ENCODE data around the gene ARFGAP3. TPM values are rescaled to one million over a fixed set of nuclear protein-coding genes. Genes with fewer than 3 reads are reported as not detected.

The ARFGAP3 gene
- total and polyA plus RNA-seq, 2 experiments from 2014 or later: 14.8 to 19.1 TPM

DNA sequence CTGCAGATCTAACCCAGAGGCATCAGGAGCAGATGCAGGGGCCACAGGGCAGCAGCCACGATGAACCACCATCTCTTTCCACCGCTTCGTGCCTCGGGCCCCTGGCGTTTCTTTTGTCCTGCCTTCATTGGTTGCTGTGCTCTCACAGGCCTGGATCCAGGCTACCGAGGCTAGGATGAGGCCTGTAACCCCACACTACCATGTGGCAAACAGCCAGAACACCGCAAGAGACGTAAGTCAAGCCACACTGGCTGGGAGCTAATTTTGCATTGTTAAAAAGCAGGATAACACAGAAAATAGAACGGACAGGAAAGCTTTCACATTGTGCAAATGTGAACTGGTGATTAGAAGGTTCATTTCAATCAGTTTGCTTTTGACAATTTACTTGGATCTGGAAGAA is 15.7 kb upstream of the ARFGAP3 start (continued):
- TF ChIP-seq, protein P1, sequence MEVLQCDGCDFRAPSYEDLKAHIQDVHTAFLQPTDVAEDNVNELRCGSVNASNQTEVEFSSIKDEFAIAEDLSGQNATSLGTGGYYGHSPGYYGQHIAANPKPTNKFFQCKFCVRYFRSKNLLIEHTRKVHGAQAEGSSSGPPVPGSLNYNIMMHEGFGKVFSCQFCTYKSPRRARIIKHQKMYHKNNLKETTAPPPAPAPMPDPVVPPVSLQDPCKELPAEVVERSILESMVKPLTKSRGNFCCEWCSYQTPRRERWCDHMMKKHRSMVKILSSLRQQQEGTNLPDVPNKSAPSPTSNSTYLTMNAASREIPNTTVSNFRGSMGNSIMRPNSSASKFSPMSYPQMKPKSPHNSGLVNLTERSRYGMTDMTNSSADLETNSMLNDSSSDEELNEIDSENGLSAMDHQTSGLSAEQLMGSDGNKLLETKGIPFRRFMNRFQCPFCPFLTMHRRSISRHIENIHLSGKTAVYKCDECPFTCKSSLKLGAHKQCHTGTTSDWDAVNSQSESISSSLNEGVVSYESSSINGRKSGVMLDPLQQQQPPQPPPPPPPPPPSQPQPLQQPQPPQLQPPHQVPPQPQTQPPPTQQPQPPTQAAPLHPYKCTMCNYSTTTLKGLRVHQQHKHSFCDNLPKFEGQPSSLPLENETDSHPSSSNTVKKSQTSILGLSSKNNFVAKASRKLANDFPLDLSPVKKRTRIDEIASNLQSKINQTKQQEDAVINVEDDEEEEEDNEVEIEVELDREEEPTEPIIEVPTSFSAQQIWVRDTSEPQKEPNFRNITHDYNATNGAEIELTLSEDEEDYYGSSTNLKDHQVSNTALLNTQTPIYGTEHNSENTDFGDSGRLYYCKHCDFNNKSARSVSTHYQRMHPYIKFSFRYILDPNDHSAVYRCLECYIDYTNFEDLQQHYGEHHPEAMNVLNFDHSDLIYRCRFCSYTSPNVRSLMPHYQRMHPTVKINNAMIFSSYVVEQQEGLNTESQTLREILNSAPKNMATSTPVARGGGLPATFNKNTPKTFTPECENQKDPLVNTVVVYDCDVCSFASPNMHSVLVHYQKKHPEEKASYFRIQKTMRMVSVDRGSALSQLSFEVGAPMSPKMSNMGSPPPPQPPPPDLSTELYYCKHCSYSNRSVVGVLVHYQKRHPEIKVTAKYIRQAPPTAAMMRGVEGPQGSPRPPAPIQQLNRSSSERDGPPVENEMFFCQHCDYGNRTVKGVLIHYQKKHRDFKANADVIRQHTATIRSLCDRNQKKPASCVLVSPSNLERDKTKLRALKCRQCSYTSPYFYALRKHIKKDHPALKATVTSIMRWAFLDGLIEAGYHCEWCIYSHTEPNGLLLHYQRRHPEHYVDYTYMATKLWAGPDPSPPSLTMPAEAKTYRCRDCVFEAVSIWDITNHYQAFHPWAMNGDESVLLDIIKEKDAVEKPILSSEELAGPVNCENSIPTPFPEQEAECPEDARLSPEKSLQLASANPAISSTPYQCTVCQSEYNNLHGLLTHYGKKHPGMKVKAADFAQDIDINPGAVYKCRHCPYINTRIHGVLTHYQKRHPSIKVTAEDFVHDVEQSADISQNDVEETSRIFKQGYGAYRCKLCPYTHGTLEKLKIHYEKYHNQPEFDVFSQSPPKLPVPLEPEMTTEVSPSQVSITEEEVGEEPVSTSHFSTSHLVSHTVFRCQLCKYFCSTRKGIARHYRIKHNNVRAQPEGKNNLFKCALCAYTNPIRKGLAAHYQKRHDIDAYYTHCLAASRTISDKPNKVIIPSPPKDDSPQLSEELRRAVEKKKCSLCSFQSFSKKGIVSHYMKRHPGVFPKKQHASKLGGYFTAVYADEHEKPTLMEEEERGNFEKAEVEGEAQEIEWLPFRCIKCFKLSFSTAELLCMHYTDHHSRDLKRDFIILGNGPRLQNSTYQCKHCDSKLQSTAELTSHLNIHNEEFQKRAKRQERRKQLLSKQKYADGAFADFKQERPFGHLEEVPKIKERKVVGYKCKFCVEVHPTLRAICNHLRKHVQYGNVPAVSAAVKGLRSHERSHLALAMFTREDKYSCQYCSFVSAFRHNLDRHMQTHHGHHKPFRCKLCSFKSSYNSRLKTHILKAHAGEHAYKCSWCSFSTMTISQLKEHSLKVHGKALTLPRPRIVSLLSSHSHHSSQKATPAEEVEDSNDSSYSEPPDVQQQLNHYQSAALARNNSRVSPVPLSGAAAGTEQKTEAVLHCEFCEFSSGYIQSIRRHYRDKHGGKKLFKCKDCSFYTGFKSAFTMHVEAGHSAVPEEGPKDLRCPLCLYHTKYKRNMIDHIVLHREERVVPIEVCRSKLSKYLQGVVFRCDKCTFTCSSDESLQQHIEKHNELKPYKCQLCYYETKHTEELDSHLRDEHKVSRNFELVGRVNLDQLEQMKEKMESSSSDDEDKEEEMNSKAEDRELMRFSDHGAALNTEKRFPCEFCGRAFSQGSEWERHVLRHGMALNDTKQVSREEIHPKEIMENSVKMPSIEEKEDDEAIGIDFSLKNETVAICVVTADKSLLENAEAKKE (CRISPR knock-in tag; IDR thresholded peaks at IDR 0.05): no peak
- TF ChIP-seq, protein P2, sequence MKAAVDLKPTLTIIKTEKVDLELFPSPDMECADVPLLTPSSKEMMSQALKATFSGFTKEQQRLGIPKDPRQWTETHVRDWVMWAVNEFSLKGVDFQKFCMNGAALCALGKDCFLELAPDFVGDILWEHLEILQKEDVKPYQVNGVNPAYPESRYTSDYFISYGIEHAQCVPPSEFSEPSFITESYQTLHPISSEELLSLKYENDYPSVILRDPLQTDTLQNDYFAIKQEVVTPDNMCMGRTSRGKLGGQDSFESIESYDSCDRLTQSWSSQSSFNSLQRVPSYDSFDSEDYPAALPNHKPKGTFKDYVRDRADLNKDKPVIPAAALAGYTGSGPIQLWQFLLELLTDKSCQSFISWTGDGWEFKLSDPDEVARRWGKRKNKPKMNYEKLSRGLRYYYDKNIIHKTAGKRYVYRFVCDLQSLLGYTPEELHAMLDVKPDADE (IDR thresholded peaks at IDR 0.05): no peak

DNA sequence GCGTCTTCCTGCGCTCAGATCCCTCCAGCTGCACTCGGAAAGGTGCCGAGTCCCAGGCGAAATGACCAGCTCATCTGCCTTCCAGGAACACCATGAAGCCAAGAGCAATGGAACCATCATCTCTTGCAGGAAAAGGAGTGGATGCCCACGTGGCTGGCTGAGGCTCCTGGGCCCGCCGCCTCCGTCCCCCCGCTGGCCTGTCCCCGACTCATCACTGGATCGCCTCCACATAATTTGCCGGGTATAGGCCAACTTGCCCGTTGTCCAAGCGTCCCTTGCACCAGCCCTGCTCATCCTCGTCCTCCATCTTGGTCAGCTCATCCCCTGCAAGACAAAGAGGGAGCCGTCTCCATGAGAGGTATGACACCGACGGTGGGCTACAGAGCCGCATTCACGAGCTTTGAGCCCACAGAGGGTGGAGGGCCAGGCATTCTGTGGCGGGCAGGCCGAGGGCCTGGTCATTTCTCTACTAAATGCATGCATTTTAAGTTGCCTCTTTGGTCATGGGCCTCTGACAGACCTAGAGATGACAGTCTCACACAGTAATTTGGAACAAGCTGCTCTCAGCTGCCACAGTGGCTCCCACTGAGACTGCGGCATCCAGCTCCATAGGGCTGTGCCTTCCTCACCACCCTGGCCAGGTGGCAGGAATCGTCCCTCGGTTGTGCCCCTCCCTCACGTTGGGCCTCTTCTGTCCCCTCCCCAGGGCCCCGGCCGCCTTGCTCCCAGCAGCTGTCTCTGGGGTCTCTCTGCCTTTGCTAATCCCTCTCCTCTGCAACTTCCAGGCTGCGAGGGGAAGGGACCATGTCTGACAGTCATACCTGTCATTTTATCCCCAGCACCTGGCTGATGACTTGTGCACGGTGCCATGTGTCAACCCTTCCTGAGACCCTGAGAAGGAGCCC is 14.3 kb upstream of the ARFGAP3 start:
- Histone ChIP-seq H3K4me1 (ENCODE audit: insufficient read depth) (no peaks in the 10 kb centered on the region), H3F3A (replicated peaks; ENCODE audit: low read depth) (no peaks in the 10 kb centered on the region), H3K4me2 (no peak overlapping the region), H3K4me3 (no peak overlapping the region), H3K27me3 (ENCODE audit: insufficient read depth) (no peaks in the 10 kb centered on the region), H3K79me2 (replicated peaks; ENCODE audit: insufficient read depth) (no peaks in the 10 kb centered on the region), H3K9me2 (ENCODE audit: insufficient read depth) (no peaks in the 10 kb centered on the region), H4K20me1 (replicated peaks; ENCODE audit: insufficient read depth) (no peaks in the 10 kb centered on the region; the same call in 1 of the 2 replicates), H3K27ac (ENCODE audit: low read depth) (no peak overlapping the region), H3K36me3 (ENCODE audit: insufficient read depth) (peaks cover 8% of the 10 kb centered on the region; the same call in 1 of the 2 replicates), H2AFZ (no peak overlapping the region)
- Mint-ChIP-seq H3K36me3 (ENCODE audit: low read depth) (peaks cover 15% of the 10 kb centered on the region), H3K27ac (no peak overlapping the region), H3K4me3 (no peak overlapping the region), H3K4me1 (peaks cover 3% of the 10 kb centered on the region; the same call in 1 of the 3 replicates), H3K9me3 (no peaks in the 10 kb centered on the region), H3K27me3 (ENCODE audit: insufficient read depth, low read depth, poor library complexity) (peaks cover 11% of the 10 kb centered on the region)
- no peak for DNase-seq (ENCODE audit: low spot score)
- no peak for TF ChIP-seq ZNF114 (CRISPR knock-in tag; IDR thresholded peaks at IDR 0.05)
- TF ChIP-seq EZH2 (IDR thresholded peaks at IDR 0.05; ENCODE audit: low read depth, unreplicated experiment): no peak
- no peak for ATAC-seq

Measured in GM23338 (cell line).